Lung (tissue), 12 donors: Measurements from ENCODE around the gene POLR3H. TPM values are rescaled to one million over a fixed set of nuclear protein-coding genes. Genes with fewer than 3 reads are reported as not detected.

Experiments used
- ATAC-seq: fragments of 200-7000 bp; cut with Tn5 transposase; one replicate; pipeline ENCODE4 v1.9.1; 2020; ENCODE audit warnings: moderate number of reproducible peaks; ENCODE audit not compliant: insufficient read depth, low FRiP score
- DNase-seq, 3 donors: peaks; one replicate each; pipeline ENCODE4 v3.0.0-alpha.2; 2013 to 2017
- H3K27ac ChIP-seq, 2 donors: one replicate each; pipeline ENCODE4 v1.5.1; 2013; ENCODE audit warnings: mild to moderate bottlenecking in 2 of 2, moderate library complexity in 2 of 2, control low read depth in 1 of 2, inconsistent platforms in 1 of 2, low read depth in 1 of 2, low read length in 1 of 2
- H3K27me3 ChIP-seq, 3 donors: one replicate each; pipeline ENCODE4 v1.5.1; 2013; ENCODE audit warnings: low read length in 2 of 3; ENCODE audit not compliant: control insufficient read depth in 3 of 3, insufficient read depth in 3 of 3
- H3K36me3 ChIP-seq, 4 donors: one replicate each; pipeline ENCODE4 v1.5.1; 2013; ENCODE audit warnings: low read length in 4 of 4, mild to moderate bottlenecking in 1 of 4, moderate library complexity in 1 of 4; ENCODE audit not compliant: control insufficient read depth in 4 of 4, insufficient read depth in 4 of 4
- H3K4me1 ChIP-seq, 5 donors: one replicate each; pipeline ENCODE4 v1.5.1; 2013; ENCODE audit warnings: low read length in 5 of 5, mild to moderate bottlenecking in 2 of 5, moderate library complexity in 1 of 5; ENCODE audit not compliant: control insufficient read depth in 5 of 5, insufficient read depth in 5 of 5
- H3K4me3 ChIP-seq: one replicate; pipeline ENCODE4 v1.5.1; 2013; ENCODE audit warnings: mild to moderate bottlenecking, control low read depth, moderate library complexity
- H3K9ac ChIP-seq, 2 donors: one replicate each; pipeline ENCODE4 v1.5.1; 2013; ENCODE audit warnings: low read length in 2 of 2, control low read depth in 1 of 2; ENCODE audit not compliant: insufficient read depth in 1 of 2
- H3K9me3 ChIP-seq, 4 donors: one replicate each; pipeline ENCODE4 v1.5.1; 2013; ENCODE audit warnings: low read length in 3 of 4, mild to moderate bottlenecking in 1 of 4, moderate library complexity in 1 of 4; ENCODE audit not compliant: control insufficient read depth in 4 of 4, insufficient read depth in 3 of 4
- CTCF ChIP-seq: IDR thresholded peaks from 2 replicates; pipeline ENCODE4 v1.5.1; 2012; ENCODE audit warnings: mild to moderate bottlenecking; ENCODE audit errors: control extremely low read depth, extremely low read depth
- WGBS, 2 donors: extraction: QIAGEN DNeasy Blood & Tissue Kit; methylation state at CpG; one replicate each; pipeline ENCODE4 v1.1.7; 2013; 5-methylcytosine and 5-hydroxymethylcytosine counted together
- polyA plus RNA-seq, 2 donors: library from polyadenylated mRNA; stranded (reverse); fragments of 200-250 nt; gene quantifications; one replicate each; pipeline ENCODE4 v1.2.1, GENCODE V29; 2013
- total RNA-seq, 2 donors: library from RNA; depleted of rRNA in 1 of 2; stranded (reverse); fragments of >200 nt in 1 of 2; gene quantifications; one replicate each; pipeline ENCODE4 v1.2.1, GENCODE V29; 2014 to 2021
- donor health status: control.
- donor health status: control.
- donor health status: Bipolar disorder and iron deficiency.
- donor health status: healthy.
- donor health status: DM: yes; HTN: yes; CAD: no.

The POLR3H gene
- total and polyA plus RNA-seq, 4 donors: 12.1 to 65.9 (median 39.8) TPM

DNA sequence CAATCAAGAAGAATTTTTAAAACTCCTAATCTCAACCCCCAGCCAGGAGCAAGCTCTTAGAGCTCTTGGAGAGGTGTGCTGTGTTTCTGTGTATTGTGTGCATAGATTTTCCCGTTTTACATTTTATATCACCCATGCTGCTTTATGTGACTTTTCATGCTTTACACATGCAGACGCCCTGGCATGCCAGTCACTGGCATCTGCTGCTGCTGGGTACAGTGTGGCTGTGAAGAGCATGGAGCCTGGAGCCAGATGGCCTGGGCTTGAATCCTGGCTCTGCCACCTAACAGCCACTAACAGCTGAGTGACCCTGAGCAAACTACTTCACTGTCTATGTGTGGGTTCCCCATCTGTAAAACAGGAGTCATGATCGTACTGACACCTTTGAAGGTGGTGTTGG lies 23.1 kb downstream of the POLR3H start:
- Histone ChIP-seq H3K9me3 (no peaks in the 10 kb centered on the region), H3K36me3 (peaks cover 0 to 45% (median 14%) of the 10 kb centered on the region in 4 donors), H3K4me3 (no peak overlapping the region), H3K9ac (no peak overlapping the region), H3K4me1 (peaks cover 0 to 17% (median 6%) of the 10 kb centered on the region in 5 donors), H3K27me3 (no peaks in the 10 kb centered on the region), H3K27ac (no peak overlapping the region)
- 92 to 95% methylated on average over 3 of the region's 3 CpGs for WGBS, 2 donors
- no peak for ATAC-seq
- TF ChIP-seq CTCF: no peak
- DNase-seq: no peak

DNA sequence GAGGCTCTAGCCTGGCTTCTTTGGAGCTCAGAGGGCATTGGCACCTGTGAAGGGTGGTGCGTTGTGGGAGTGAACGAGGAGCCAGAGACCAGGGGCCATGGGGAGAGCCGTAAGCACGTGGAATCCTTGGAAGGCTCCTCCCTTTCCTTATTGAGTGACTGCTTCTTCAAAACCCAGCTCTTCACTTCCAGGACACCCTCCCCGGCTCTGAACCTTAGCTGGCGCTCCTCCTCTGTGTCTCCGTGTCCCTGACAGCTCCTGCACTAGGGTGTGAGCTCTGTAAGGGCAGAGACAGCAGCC lies 26.3 kb downstream of the POLR3H start:
- DNase-seq: no peak
- 72 to 87% methylated on average over 7 of the region's 7 CpGs for WGBS, 2 donors
- H3K9me3 ChIP-seq: no peaks in the 10 kb centered on the region
- H3K36me3 ChIP-seq: peaks cover 0 to 52% (median 13%) of the 10 kb centered on the region in 4 donors
- H3K4me3 ChIP-seq: no peak overlapping the region
- H3K27ac ChIP-seq: no peak overlapping the region
- no peaks in the 10 kb centered on the region for H3K4me1 ChIP-seq
- no peak for ATAC-seq
- H3K27me3 ChIP-seq: no peaks in the 10 kb centered on the region
- H3K9ac ChIP-seq: no peak overlapping the region
- no peak for TF ChIP-seq CTCF

DNA sequence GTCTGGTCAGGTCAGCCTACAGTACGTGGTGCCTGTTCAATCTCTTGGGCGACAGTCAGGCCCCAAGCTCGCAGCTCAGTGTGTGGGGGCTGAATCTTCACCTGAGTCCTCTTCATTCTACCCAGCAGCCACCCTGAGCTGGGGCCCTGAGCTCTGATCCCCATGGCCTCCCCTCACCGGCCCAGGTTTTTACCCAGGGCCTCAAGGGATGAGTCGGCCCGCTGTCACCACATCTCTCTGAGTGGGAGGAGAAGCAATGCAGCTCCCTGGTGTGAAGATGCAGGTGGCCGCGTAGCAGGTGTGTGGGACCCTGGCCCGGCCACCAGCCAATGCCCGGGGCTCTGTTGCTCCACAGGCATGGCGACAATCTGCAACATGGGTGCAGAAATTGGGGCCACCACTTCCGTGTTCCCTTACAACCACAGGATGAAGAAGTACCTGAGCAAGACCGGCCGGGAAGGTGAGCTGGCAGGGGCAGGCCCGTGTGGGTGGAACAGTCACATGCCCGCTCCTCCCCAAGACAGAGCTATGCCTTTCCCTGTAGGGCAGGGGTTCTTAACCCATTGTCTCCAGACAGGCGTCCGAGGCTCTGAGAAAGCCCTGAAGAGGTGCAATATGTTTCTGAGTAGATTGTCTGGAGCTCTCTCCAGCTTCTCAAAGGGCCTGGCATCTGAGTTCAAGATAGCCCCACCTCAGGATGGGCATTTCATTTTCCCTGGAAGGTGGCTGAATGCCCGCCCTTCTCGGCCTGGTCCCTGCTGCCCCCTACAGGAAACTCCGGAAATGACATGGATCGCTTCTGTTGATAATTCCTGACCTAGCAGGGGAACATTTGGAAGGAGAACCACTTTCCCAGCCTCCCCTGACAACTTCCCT lies 26.9 kb downstream of the POLR3H start:
- peaks cover 0 to 55% (median 14%) of the 10 kb centered on the region in 4 donors for H3K36me3 ChIP-seq

More for the DNA sequence above, 26.9 kb downstream of the POLR3H start:
- peak; percentile 63 for TF ChIP-seq CTCF
- H3K27ac ChIP-seq: peak overlapping the region in 1 of 2 donors; percentile 2
- H3K4me3 ChIP-seq: no peak overlapping the region
- no peaks in the 10 kb centered on the region for H3K9me3 ChIP-seq
- no peaks in the 10 kb centered on the region for H3K4me1 ChIP-seq
- peak; percentile 48 for ATAC-seq
- peak; percentile 66 to 72 (median 71) for DNase-seq
- WGBS, 2 donors: 68 to 69% methylated on average over 22 of the region's 22 CpGs
- no peak overlapping the region for H3K9ac ChIP-seq
- H3K27me3 ChIP-seq: no peaks in the 10 kb centered on the region
